PFSK-1 (cell line): ENCODE measurements around the gene BCAS1.

Source experiments
- FOXP2 ChIP-seq: optimal IDR thresholded peaks from 2 replicates; pipeline ENCODE3; 2011; ENCODE audit warnings: borderline replicate concordance, control low read depth, inconsistent platforms; ENCODE audit not compliant: insufficient read depth; ENCODE audit errors: extremely low read length, extremely low read depth
- POLR2AphosphoS5 ChIP-seq: IDR thresholded peaks from 2 replicates; pipeline ENCODE4 v1.6.1; 2012; ENCODE audit warnings: low read depth, mild to moderate bottlenecking, control low read depth, low read length, moderate library complexity
- SIN3A ChIP-seq: IDR thresholded peaks from 2 replicates; pipeline ENCODE4 v1.6.1; 2012; ENCODE audit warnings: mild to moderate bottlenecking, low read length, moderate library complexity, borderline replicate concordance; ENCODE audit not compliant: insufficient read depth
- TAF1 ChIP-seq: IDR thresholded peaks from 2 replicates; pipeline ENCODE4 v1.6.1; 2012; ENCODE audit warnings: low read length, control low read depth, borderline replicate concordance; ENCODE audit not compliant: insufficient read depth
- TF ChIP-seq, protein P1 (sequence below), 2 experiments: IDR thresholded peaks; 2 replicates each; pipeline versions ENCODE4 v1.6.1 to v1.8.0; 2011 to 2012; ENCODE audit warnings: low read depth in 2 of 2, low read length in 2 of 2, control low read depth in 1 of 2, inconsistent platforms in 1 of 2, mild to moderate bottlenecking in 1 of 2, moderate library complexity in 1 of 2; ENCODE audit not compliant: insufficient read depth in 1 of 2

Gene BCAS1

DNA sequence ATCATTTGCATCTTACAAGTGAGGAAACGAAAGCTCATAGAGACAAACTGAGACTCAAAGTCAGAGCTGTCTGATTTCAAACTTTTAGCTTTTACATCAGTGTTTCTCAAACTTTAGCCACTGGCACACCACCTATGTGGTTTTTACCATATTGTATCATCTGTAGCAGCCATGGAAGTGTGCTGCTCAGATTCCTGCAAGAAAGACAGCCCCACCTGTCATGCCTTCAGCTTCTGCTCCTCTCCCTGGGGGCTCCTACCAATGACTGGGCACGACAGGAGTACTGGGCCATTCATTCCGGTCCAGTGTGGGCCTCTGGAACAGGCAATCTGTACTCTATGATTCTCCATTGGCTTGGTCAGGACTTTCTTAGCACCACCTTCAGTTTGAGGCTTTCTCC lies 87.0 kb downstream of the BCAS1 start:
- TF ChIP-seq FOXP2, result no peak
- no peak for TF ChIP-seq POLR2AphosphoS5
- TF ChIP-seq, protein P1, sequence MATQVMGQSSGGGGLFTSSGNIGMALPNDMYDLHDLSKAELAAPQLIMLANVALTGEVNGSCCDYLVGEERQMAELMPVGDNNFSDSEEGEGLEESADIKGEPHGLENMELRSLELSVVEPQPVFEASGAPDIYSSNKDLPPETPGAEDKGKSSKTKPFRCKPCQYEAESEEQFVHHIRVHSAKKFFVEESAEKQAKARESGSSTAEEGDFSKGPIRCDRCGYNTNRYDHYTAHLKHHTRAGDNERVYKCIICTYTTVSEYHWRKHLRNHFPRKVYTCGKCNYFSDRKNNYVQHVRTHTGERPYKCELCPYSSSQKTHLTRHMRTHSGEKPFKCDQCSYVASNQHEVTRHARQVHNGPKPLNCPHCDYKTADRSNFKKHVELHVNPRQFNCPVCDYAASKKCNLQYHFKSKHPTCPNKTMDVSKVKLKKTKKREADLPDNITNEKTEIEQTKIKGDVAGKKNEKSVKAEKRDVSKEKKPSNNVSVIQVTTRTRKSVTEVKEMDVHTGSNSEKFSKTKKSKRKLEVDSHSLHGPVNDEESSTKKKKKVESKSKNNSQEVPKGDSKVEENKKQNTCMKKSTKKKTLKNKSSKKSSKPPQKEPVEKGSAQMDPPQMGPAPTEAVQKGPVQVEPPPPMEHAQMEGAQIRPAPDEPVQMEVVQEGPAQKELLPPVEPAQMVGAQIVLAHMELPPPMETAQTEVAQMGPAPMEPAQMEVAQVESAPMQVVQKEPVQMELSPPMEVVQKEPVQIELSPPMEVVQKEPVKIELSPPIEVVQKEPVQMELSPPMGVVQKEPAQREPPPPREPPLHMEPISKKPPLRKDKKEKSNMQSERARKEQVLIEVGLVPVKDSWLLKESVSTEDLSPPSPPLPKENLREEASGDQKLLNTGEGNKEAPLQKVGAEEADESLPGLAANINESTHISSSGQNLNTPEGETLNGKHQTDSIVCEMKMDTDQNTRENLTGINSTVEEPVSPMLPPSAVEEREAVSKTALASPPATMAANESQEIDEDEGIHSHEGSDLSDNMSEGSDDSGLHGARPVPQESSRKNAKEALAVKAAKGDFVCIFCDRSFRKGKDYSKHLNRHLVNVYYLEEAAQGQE (IDR thresholded peaks at IDR 0.05; ENCODE audit: insufficient read depth in 1 of 2, low read depth in 2 of 2, low read length in 2 of 2), result no peak
- no peak for TF ChIP-seq SIN3A
- TF ChIP-seq TAF1, result no peak

DNA sequence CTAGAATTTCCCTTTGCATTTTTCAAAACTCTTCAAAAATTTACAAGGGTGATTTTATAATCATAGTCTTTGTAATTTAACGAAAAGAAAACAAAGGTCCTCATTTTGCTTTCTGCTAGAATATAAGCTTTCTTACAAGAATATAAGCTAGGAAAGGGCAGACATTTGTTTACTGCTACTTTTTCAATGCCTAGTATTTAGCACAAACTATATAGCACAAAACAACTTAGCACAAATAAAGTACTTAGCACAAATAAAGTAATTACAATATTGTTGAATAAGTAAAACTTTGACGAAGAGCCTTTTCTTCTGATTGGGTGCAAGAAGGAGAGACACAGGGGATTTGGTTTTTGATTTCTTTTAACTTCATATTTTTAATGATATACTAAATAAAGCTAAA lies 87.8 kb downstream of the BCAS1 start:
- TF ChIP-seq TAF1, result no peak
- no peak for TF ChIP-seq FOXP2
- TF ChIP-seq, protein P1 (IDR thresholded peaks at IDR 0.05; ENCODE audit: insufficient read depth in 1 of 2, low read depth in 2 of 2, low read length in 2 of 2), result no peak
- no peak for TF ChIP-seq POLR2AphosphoS5
- TF ChIP-seq SIN3A, result no peak

DNA sequence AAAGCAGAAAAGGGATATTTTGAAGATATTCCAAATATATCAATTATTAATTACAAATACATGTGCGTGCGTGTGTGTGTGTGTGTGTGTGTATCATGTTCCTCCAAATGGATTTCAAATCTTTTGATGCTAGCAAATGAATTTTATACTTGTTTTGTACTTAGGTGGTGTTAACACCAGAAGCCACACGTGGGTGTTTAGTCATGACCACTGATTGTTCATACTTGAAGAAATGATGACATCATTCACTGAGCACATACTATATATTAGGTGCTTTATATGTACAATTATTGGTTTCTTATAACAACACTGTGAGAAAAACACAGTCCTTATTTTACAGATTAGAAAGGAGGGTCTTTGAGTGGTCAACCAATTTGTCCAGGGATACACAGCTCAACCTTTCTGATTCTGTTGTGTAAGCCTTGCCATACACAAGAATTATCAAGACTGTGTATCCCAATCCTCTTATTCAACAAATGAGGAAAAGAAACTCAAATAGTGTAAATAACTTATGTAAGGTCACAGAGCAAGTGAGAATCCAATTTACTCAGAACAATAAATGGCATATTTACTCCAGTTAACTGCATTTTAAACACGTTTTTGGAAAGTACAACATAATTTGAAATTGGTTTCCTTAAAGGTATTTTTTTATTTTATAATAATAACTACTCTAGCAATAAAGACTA lies 88.5 kb downstream of the BCAS1 start:
- TF ChIP-seq POLR2AphosphoS5 (no peak), TAF1 (no peak), SIN3A (no peak), FOXP2 (no peak)
- TF ChIP-seq, protein P1 (IDR thresholded peaks at IDR 0.05; ENCODE audit: insufficient read depth in 1 of 2, low read depth in 2 of 2, low read length in 2 of 2), result no peak

DNA sequence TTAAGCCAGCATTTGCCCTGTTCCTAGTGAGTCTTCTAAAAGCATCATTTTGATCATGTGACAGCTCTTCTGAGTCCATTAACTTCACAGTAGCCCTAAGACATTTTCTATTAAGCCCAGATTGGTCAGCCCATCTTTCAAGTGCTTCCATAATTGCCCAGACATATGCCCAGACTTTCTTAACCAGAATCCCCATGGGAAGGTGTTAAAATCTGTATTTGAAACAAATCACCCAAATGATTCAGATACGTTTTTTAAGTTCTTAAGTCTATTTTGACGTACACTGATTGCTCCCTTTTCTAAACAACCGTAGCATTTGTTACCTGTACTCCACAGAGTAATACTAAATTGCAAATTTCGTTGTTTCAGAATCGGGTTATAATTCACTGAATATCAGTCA lies 89.3 kb downstream of the BCAS1 start:
- TF ChIP-seq SIN3A (no peak), POLR2AphosphoS5 (no peak), FOXP2 (no peak), TAF1 (no peak)
- TF ChIP-seq, protein P1 (IDR thresholded peaks at IDR 0.05; ENCODE audit: insufficient read depth in 1 of 2, low read depth in 2 of 2, low read length in 2 of 2), result no peak

DNA sequence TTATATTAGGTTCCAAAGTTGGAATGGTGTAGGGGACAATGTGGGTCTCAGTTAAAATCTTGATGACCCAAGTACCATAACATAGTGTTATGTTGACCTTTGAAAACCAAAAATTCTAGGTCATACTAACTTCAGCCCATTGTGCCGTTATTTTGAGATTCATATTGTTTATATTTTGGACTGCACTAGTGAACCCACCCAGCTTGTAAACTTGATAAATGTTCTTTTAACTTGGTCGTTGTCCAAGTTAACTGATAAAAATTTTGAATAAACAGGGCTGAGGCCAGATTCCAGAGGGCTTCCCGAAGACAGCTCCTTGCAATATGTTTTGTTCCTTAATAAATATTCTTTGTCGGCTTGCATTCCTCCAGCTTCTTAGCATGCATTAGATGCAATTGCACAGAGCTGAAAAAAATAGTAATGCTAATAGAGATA lies 90.3 kb downstream of the BCAS1 start:
- TF ChIP-seq, protein P1 (IDR thresholded peaks at IDR 0.05; ENCODE audit: insufficient read depth in 1 of 2, low read depth in 2 of 2, low read length in 2 of 2), result no peak
- TF ChIP-seq FOXP2, result no peak
- TF ChIP-seq SIN3A, result no peak
- no peak for TF ChIP-seq TAF1
- no peak for TF ChIP-seq POLR2AphosphoS5
